GM21390 (cell line): Measurements from ENCODE around the gene B3GALNT1.

Source experiments
- ATAC-seq: cut with Tn5 transposase; IDR thresholded peaks from one replicate; pipeline ENCODE4 v1.9.1; 2021; ENCODE audit not compliant: unreplicated experiment

The B3GALNT1 gene, protein sequence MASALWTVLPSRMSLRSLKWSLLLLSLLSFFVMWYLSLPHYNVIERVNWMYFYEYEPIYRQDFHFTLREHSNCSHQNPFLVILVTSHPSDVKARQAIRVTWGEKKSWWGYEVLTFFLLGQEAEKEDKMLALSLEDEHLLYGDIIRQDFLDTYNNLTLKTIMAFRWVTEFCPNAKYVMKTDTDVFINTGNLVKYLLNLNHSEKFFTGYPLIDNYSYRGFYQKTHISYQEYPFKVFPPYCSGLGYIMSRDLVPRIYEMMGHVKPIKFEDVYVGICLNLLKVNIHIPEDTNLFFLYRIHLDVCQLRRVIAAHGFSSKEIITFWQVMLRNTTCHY

GRCh38 chr3:161104561-161105551, at the start of gene B3GALNT1:
TSS of gene B3GALNT1 (minus strand) at chr3:161105349. CDS start at chr3:161086754, 18,595 bp downstream.
- ATAC-seq = peak; percentile 73

- no peak for ATAC-seq
Observed at GRCh38 chr3:161153480-161153879, 48.3 kb upstream of the B3GALNT1 start.

DNA sequence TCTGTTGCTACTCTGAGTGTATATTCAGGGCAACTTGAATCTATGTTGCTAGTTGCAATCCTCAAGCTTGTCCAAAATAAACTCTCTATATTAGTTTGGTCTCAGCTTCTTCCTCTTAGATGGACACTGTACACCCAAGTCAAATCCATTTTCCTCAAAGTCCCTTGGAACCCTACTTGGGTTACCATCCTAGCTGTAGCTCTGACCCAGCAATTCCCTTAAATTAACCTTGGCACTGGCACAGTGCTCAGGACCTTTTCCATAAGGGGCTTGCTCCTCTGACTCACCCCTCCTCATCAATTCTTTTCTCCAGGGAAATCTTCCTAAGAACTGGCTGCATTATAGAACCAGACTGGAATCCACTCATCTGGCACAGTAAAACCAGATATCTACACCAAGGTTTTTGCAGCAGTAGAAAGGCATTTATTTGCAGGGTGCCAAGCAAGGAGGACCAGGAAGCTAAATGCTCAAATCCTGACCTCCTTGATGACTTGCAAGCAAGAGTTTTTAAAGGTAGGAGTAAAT, 44.9 kb upstream of the B3GALNT1 start:
- ATAC-seq = no peak

DNA sequence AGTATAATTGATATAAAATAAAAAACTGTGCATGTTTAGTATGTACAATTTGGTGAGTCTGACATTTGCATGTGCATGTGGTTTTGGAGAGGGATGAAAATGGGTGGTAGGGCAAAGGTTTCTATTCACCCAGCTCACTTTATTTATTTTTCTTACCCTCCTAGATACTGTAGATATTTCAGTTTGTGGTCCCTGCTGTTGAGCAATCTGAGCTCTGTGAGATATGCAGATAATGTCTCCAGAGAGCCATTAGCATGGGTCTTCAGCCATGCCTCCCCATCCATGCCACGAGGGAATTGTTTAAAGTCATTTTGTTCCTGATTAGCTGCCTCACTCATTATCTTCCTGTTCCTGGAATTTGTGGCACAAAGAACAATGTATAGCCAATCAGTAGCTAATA, 44.4 kb upstream of the B3GALNT1 start:
- no peak for ATAC-seq

DNA sequence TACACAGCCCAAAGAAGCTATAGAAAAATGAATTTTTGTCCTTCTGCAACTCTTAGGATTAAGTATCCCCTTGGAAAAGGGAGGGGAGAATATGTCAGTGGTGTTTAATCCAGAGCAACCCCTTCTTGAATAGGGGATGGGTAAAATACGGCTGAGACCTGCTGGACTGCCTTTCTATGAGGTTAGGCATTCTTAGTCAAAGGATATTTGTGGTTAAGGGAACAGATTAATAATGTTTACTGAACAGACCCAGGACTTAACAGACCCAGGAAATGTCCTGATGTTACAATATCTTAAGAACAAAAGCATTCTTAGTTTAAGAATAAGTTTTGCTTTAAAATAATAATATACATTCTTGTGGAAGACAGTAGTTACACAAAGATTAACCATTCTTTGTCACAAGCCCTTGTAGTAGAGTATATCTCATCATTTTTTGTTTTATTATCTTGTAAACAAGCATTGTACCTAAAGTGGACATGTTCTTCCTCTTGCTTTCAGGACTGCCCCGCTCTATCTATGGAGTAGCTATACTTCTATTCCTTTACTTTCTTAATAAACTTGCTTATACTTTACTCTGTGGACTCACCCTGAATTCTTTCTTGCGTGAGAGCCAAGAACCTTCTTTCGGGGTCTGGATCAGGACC, 43.8 kb upstream of the B3GALNT1 start:
- ATAC-seq = no peak

- ATAC-seq = no peak
Observed at GRCh38 chr3:161142486-161142885, 37.3 kb upstream of the B3GALNT1 start.

GRCh38 chr3:161139686-161140085, 34.5 kb upstream of the B3GALNT1 start:
- no peak for ATAC-seq

DNA sequence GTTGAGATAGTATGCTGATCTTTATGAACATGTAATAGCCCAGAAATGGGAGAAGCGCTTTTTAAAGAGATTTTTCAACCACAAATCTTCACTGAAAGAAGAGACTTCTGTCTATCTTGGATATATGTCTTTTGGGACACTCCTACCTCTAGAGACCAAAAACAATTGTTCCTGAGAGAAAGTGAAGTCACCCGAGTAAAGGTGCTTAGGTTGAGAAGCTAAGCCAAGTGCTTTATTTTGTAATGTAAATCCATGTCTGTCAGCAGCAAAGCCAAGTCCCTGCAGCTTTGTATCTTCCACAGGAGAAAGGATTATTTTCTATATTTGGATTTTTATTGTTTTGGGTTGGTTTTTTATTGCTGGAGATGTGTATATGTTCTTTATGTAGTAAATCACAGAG, 32.1 kb upstream of the B3GALNT1 start:
- ATAC-seq = no peak

GRCh38 chr3:161132391-161132790, 27.2 kb upstream of the B3GALNT1 start:
- ATAC-seq = no peak

- ATAC-seq = no peak
Observed at GRCh38 chr3:161126495-161126894, 21.3 kb upstream of the B3GALNT1 start.

DNA sequence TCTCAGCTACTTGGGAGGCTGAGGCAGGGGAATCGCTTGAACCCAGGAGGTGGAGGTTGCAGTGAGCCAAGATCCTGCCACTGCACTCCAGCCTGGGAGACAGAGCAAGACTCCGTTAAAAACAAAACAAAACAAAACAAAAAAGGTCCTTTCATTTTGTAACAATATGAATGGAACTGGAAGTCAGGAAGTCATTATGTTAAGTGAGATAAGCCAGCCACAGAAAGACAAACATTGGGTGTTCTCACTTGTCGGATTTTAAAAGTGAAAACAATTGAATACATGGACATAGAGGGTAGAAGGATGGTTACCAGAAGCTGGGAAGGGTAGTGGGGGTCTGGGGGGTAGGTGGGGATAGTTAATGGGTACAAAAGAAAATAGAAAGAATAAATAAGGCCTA, 12.5 kb upstream of the B3GALNT1 start:
- no peak for ATAC-seq

DNA sequence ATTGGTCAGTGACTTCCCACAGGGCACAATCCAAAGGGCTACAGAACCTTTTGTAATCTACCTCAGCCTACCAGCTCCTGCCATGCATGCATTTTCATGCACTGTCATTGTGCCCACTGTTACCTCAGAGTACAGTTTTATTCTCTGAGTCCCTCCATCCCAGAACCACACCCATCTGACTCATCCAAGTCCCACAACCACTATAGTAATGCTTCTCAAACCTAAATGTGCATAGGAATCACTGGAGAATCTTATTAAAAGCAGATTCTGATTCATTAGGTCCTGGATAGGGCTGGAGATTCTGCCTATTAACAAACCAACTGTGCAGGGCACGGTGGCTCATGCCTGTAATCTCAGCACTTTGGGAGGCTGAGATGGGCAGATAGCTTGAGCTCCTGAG, 3.7 kb upstream of the B3GALNT1 start:
- no peak for ATAC-seq

GRCh38 chr3:161107311-161107710, 2.2 kb upstream of the B3GALNT1 start:
- ATAC-seq = no peak

DNA sequence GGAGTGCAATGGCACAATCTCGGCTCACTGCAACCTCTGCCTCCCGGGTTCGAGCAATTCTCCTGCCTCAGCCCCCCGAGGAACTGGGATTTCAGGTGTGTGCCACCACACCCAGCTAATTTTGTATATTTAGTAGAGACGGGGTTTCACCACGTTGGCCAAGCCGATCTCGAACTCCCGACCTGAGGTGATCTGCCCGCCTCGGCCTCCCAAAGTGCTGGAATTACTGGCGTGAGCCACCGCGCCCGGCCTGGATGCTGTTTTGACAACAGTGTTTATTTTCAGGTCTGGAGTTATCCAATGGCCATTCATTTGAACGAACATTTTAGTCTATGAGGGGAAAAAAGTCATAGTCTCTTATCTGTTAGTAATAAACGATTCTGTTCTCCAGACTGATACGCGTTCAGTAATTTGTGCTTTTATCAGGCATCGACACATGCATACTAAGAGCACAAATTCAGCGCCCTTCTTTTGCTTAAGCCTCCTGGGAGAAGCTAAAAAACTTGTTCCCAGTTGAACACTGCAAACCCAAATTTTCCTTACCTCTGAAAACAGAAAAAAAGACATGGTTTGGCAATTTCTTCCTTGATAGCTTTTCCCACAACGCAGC, 1.3 kb downstream of the B3GALNT1 start:
- ATAC-seq = no peak

DNA sequence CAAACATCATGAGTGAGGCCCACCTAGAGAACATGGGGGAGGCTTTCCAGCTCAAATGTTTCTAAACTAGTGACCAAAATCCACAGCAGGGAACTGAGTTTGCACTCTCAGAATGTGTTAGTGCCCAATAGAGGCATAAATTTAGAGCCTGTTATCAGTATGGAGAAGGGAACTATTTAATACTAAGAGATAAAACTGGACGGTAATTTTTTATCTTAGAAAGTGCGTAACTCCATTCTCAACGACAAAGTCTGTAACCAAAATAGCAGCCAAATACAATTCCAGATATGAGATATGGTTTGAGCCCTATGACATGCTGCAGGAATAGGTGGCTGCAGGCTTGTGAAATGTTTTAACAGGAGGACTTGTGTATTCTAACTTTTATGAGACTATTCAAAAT, 3.5 kb downstream of the B3GALNT1 start:
- no peak for ATAC-seq

DNA sequence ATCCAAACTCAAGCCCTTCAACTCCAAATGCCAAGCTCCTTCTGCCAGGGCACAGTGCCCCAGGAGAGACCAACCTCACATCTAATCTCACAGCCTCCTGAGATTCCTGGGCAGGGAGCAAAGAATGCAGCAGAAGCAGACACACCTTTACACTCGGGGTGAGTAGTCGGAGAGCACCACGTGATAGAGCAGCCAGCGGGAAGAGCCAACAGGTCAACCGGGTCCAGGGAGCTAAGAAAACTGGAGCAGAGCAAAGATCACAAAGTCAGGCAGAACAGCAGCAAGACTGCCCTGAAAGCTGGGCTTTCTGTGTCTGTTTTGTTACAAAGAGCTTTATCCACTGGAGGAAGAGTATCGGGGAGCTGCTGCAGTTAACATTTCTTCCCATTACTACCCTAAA, 4.2 kb downstream of the B3GALNT1 start:
- ATAC-seq = no peak

DNA sequence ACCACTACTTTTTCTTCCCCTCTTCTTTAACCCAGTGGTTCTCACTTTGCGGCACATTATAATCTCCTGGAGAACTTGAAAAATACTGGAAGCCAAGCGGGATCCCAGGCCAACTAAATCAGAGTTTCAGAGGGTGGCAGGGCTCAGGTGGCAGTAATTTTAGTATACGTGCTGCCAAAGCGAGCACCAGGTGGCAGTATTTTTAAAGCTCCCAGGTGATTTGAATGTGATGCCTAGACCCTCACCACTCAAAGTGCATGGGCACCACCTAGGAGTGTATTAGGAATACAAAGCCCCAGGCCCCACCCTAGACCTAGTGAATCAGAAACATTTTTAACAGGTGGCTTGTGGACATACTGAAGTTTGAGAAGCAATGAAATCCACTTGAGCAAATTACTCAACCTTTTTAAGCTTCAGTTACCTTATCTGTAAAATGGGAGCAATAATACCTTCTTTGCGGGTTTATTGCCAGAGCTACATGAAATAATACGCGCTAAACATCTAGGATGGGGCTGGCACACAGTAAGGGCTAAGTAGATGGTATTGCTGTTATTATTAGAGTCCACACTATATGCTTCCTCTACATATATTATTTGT, 8.3 kb downstream of the B3GALNT1 start:
- no peak for ATAC-seq

DNA sequence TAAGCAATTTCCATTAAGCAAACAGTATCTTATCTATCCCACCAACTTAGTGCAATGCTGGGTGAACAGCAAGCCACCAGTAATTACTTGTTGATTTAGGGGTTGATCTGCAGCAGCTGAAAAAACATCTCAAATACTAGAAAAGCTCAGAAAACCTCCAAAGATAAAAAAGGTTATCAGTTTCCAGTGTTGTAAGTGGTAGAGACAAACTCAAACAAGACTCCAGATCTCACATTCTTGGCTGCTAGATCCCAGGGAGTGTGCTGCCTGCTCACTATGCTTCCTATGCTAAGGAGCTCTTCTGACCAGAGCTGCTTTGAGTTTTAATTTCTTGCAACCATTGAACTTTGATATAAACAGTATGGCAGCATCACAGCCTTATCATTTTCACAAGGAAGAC, 11.3 kb downstream of the B3GALNT1 start:
- ATAC-seq = no peak

GRCh38 chr3:161084277-161084676, 20.9 kb downstream of the B3GALNT1 start:
- ATAC-seq = no peak

DNA sequence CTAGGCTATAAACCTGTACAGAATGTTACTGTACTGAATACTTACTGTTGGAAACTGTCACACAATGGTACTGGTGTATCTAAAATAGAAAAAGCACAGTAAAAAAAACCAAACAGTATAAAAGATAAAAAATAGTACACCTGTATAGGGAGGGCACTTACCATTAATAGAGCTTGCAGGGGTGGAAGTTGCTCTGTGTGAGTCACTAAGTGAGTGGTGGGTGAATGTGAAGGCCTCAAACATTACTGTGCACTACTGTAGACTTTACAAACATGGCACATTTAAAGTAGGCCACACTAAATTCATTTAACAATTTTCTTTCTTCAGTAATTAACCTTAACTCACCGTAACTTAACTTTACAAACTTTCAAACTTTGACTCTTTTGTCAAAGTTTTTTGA, 22.0 kb downstream of the B3GALNT1 start:
- no peak for ATAC-seq
